Osteocyte (in vitro differentiated cells): ENCODE measurements around the gene HHIPL2. TPM values are rescaled to one million over a fixed set of nuclear protein-coding genes. Genes with fewer than 3 reads are reported as not detected.

Experiments used
- DNase-seq: peaks from one replicate; pipeline ENCODE4 v3.0.0; 2021; ENCODE audit warnings: mixed read lengths; ENCODE audit not compliant: unreplicated experiment; ENCODE audit errors: extremely low spot score
- H3K27ac Mint-ChIP-seq: one replicate; pipeline ENCODE4 v1.8.0; 2021; ENCODE audit warnings: mild to moderate bottlenecking, mixed read lengths; ENCODE audit not compliant: unreplicated experiment
- H3K27me3 Mint-ChIP-seq: one replicate; pipeline ENCODE4 v1.8.0; 2021; ENCODE audit warnings: mixed read lengths; ENCODE audit not compliant: unreplicated experiment
- H3K36me3 Mint-ChIP-seq: one replicate; pipeline ENCODE4 v1.8.0; 2021; ENCODE audit warnings: mixed read lengths; ENCODE audit not compliant: unreplicated experiment
- H3K4me1 Mint-ChIP-seq: one replicate; pipeline ENCODE4 v1.8.0; 2021; ENCODE audit warnings: mixed read lengths; ENCODE audit not compliant: unreplicated experiment
- H3K4me3 Mint-ChIP-seq: one replicate; pipeline ENCODE4 v1.8.0; 2021; ENCODE audit warnings: mild to moderate bottlenecking, moderate library complexity, mixed read lengths; ENCODE audit not compliant: unreplicated experiment
- H3K9me3 Mint-ChIP-seq: one replicate; pipeline ENCODE4 v1.8.0; 2021; ENCODE audit warnings: mixed read lengths; ENCODE audit not compliant: unreplicated experiment
- total RNA-seq: library from RNA; stranded (reverse); gene quantifications from 2 replicates; pipeline ENCODE4 v1.2.1, GENCODE V29; 2021
- TF ChIP-seq, protein P1 (sequence below): fragments of 200-600 bp; sonication (generic); IDR thresholded peaks from 2 replicates; pipeline ENCODE4 v1.5.0; 2021; ENCODE audit warnings: antibody characterized with exemption, mild to moderate bottlenecking, moderate library complexity

HHIPL2 gene
- total RNA-seq, 1 donor from 2014 or later, result not detected

DNA sequence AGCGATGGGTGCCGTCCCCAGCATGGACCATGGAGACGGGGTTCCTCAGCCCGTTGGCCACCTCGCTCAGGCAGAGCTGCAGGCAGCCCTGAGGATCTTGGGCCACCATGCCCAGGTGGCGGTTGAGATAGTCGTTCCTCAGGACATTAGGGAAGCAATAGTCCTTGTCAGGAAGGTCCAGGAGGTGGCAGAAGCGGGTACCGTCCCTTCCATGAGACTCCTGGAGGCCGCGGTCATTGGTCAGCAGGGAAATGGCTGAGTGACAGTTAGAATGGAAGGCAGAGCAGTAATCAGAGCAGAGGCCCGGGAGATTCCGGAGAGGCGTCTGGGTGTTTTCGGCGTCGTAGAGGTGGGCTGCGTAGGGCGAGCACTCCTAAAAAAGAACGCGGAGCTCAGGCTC, 4.1 kb downstream of the HHIPL2 start:
- H3K36me3 Mint-ChIP-seq, result no peaks in the 10 kb centered on the region
- no peak for DNase-seq
- TF ChIP-seq, protein P1, sequence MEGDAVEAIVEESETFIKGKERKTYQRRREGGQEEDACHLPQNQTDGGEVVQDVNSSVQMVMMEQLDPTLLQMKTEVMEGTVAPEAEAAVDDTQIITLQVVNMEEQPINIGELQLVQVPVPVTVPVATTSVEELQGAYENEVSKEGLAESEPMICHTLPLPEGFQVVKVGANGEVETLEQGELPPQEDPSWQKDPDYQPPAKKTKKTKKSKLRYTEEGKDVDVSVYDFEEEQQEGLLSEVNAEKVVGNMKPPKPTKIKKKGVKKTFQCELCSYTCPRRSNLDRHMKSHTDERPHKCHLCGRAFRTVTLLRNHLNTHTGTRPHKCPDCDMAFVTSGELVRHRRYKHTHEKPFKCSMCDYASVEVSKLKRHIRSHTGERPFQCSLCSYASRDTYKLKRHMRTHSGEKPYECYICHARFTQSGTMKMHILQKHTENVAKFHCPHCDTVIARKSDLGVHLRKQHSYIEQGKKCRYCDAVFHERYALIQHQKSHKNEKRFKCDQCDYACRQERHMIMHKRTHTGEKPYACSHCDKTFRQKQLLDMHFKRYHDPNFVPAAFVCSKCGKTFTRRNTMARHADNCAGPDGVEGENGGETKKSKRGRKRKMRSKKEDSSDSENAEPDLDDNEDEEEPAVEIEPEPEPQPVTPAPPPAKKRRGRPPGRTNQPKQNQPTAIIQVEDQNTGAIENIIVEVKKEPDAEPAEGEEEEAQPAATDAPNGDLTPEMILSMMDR, result no peak
- no peaks in the 10 kb centered on the region for H3K9me3 Mint-ChIP-seq
- no peak overlapping the region for H3K27ac Mint-ChIP-seq
- no peak overlapping the region for H3K4me3 Mint-ChIP-seq
- no peaks in the 10 kb centered on the region for H3K27me3 Mint-ChIP-seq
- peaks cover 19% of the 10 kb centered on the region for H3K4me1 Mint-ChIP-seq

DNA sequence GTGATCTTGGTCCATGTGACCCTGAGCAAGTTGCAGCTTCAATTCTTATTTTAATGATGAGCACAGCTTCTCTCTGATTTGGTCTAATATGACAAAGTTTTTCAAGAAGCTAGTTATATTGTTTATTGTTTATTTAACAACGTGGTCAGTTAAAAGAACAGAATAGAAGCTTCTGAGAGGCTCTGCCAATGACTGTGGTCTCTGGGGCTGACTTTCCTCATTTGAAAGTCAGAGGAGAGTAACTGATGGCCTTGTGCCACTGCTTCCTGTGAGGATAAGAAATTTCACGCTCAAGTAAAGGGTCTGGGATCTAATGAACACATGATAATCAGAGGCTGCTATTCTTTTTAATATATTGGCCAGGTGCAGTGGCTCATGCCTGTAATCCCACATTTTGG, 7.3 kb downstream of the HHIPL2 start:
- Mint-ChIP-seq H3K4me1 (no peaks in the 10 kb centered on the region), H3K36me3 (no peaks in the 10 kb centered on the region), H3K27ac (no peak overlapping the region), H3K27me3 (peaks cover 10% of the 10 kb centered on the region), H3K4me3 (no peak overlapping the region), H3K9me3 (no peaks in the 10 kb centered on the region)
- DNase-seq, result no peak
- TF ChIP-seq, protein P1, result no peak

DNA sequence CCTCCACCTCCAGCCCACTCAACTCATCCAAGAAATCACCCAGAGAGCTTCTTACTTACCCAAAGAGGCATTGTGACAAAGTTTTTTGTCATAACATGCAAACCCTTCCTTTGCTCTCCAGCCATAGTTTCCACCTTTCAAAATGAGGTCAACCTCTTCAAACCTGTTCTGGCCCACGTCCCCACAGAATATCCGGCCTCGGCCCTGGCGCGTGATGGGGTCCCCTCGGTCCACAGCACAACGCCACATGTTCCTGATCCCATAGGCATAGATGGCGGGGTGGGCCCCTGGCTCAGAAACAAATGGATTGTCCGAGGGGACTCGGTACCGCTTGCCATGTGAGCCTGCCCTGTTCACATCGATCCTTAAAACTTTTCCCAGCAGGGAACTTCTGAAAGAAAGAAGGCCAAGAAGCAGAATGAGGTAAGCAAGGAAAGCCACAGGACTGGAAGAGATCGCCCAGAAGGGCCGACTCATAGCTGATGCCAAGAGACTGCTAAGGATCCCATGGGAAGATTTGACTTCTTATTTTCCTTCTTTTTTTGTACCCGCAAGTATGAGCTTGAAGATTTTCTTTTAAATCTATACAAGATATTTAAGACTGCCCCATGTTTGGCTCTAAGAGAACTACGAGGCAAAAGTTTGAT, 7.8 kb downstream of the HHIPL2 start:
- Mint-ChIP-seq H3K27me3 (peaks cover 15% of the 10 kb centered on the region), H3K36me3 (no peaks in the 10 kb centered on the region), H3K4me1 (no peaks in the 10 kb centered on the region), H3K27ac (no peak overlapping the region), H3K9me3 (no peaks in the 10 kb centered on the region), H3K4me3 (no peak overlapping the region)
- TF ChIP-seq, protein P1, result no peak
- DNase-seq, result no peak

DNA sequence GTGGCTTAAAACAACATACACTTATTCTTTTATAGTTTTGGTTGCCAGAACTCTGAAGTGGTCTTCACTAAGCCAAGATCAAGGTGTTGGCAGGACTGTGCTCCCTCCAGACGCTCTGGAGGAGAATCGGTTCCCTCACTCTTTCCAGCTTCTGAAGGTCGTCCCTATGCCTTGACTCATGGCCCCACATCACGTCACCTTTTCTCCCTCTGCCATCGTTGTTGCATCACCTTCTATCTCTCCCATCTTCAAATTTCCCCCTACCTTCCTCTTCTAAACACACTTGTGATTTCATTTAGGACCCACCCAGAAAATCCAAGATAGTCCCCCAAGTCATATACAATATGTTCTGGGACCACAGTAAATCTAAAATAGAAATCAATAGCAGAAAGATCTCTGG, 12.4 kb downstream of the HHIPL2 start:
- Mint-ChIP-seq H3K27me3 (peaks cover 33% of the 10 kb centered on the region), H3K36me3 (no peaks in the 10 kb centered on the region), H3K4me1 (no peaks in the 10 kb centered on the region), H3K9me3 (no peaks in the 10 kb centered on the region), H3K4me3 (no peak overlapping the region), H3K27ac (no peak overlapping the region)
- TF ChIP-seq, protein P1, result no peak
- no peak for DNase-seq

DNA sequence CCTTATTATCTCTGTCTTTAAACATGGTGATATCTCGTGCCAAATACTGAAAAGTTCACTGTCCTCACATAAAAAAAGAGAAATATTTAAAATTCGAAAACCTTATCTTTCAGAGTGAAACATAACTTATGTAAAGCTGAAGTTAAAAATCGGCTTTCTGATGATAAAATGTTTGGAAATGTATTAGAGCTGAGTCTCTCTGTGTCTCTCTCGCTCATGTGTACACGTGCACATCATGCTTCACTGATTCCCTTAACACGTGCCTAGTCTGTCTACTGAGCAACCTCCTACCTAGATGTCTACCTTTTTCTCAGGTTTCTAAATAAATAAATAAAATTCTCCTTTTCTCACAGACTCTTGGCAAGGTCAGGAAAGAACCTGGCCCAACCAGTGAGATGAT, 17.1 kb downstream of the HHIPL2 start:
- Mint-ChIP-seq H3K36me3 (no peaks in the 10 kb centered on the region), H3K27ac (no peak overlapping the region), H3K27me3 (peaks cover 32% of the 10 kb centered on the region), H3K9me3 (no peaks in the 10 kb centered on the region), H3K4me3 (no peak overlapping the region), H3K4me1 (no peaks in the 10 kb centered on the region)
- no peak for DNase-seq
- TF ChIP-seq, protein P1, result no peak
